Measurements from ENCODE around the gene CTU2. TPM values are rescaled to one million over a fixed set of nuclear protein-coding genes. Genes with fewer than 3 reads are reported as not detected.

Gene CTU2
- polyA plus RNA-seq, 1 donor (not counting 4 experiments of a cell fraction or from before 2014, with no cell fraction given) = 6.3 TPM

- dilution Hi-C loops (cut with MboI; ENCODE audit: extremely low pct_ligation_motif_present, low sequenced_read_pairs) = no loop called here
- H3K27me3 ChIP-seq (ENCODE audit: control insufficient read depth, extremely low read depth, insufficient read depth, low read length) = no peaks in the 10 kb centered on the region
- H3K4me3 ChIP-seq (ENCODE audit: control insufficient read depth in 2 of 3, extremely low read depth in 1 of 3, insufficient read depth in 2 of 3, low read depth in 1 of 3, low read length in 3 of 3) = no peak overlapping the region
- H3K9me1 ChIP-seq (ENCODE audit: control insufficient read depth, extremely low read depth, insufficient read depth, low read length) = no peaks in the 10 kb centered on the region
- H3K9ac ChIP-seq (ENCODE audit: control insufficient read depth, extremely low read depth, insufficient read depth, low read length) = no peak overlapping the region
- TF ChIP-seq EZH2 (IDR thresholded peaks at IDR 0.05; ENCODE audit: low read length) = no peak
- TF ChIP-seq, protein P1, sequence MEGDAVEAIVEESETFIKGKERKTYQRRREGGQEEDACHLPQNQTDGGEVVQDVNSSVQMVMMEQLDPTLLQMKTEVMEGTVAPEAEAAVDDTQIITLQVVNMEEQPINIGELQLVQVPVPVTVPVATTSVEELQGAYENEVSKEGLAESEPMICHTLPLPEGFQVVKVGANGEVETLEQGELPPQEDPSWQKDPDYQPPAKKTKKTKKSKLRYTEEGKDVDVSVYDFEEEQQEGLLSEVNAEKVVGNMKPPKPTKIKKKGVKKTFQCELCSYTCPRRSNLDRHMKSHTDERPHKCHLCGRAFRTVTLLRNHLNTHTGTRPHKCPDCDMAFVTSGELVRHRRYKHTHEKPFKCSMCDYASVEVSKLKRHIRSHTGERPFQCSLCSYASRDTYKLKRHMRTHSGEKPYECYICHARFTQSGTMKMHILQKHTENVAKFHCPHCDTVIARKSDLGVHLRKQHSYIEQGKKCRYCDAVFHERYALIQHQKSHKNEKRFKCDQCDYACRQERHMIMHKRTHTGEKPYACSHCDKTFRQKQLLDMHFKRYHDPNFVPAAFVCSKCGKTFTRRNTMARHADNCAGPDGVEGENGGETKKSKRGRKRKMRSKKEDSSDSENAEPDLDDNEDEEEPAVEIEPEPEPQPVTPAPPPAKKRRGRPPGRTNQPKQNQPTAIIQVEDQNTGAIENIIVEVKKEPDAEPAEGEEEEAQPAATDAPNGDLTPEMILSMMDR (optimal IDR thresholded peaks at IDR 0.05 in 1 of 3, IDR thresholded peaks at IDR 0.05 in 1 of 3, conservative IDR thresholded peaks at IDR 0.05 in 1 of 3; ENCODE audit: extremely low read depth in 1 of 3, insufficient read depth in 2 of 3, low read length in 3 of 3) = no peak
- H3K36me3 ChIP-seq (ENCODE audit: control insufficient read depth in 2 of 2, extremely low read depth in 1 of 2, insufficient read depth in 2 of 2, low read length in 2 of 2) = peaks cover 33 to 55% of the 10 kb centered on the region in 2 experiments
- no peak for DNase-seq (ENCODE audit: low read depth, low spot score)
- FAIRE-seq = no peak
- no peak overlapping the region for H3K27ac ChIP-seq (ENCODE audit: control insufficient read depth, insufficient read depth, low read length)
- no peaks in the 10 kb centered on the region for H3K79me2 ChIP-seq (ENCODE audit: control insufficient read depth, insufficient read depth, low read length)
- no peak overlapping the region for H3K4me2 ChIP-seq (ENCODE audit: control insufficient read depth, extremely low read depth, insufficient read depth, low read depth, low read length)
- no peaks in the 10 kb centered on the region for H4K20me1 ChIP-seq (ENCODE audit: control insufficient read depth, extremely low read depth, insufficient read depth, low read length)
- no peak overlapping the region for H2AFZ ChIP-seq (ENCODE audit: control insufficient read depth, low read length)
- H3K4me1 ChIP-seq (ENCODE audit: control insufficient read depth, extremely low read depth, insufficient read depth, low read length) = no peaks in the 10 kb centered on the region
- no peaks in the 10 kb centered on the region for H3K9me3 ChIP-seq (ENCODE audit: control insufficient read depth, low read depth, low read length)
Measured at GRCh38 chr16:88726408-88726749, 20.1 kb downstream of the CTU2 start.

DNA sequence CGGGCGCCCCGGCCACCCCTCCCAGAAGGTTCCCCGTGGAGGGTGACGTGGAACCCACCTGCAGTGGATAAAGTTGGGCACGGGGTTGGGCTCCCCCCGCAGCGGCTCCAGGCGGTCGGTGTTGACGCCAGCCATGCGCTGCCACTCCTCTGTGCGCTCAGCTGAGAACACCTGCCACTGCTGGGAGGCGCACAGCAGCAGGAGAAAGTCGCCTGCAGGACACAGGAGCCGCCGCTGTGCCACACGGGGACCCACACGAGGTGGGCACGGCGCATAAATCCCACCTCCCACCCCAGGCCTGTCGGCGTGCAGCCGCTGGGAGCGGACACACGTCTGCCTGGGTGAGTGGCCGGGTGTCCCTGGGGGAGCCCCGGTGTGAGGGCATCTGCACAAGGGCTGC, 20.7 kb downstream of the CTU2 start:
- Histone ChIP-seq H2AFZ (ENCODE audit: control insufficient read depth, low read length) (no peak overlapping the region), H3K9me3 (ENCODE audit: control insufficient read depth, low read depth, low read length) (no peaks in the 10 kb centered on the region), H3K27ac (ENCODE audit: control insufficient read depth, insufficient read depth, low read length) (no peak overlapping the region), H3K4me2 (ENCODE audit: control insufficient read depth, extremely low read depth, insufficient read depth, low read depth, low read length) (no peak overlapping the region), H3K9ac (ENCODE audit: control insufficient read depth, extremely low read depth, insufficient read depth, low read length) (no peak overlapping the region), H3K36me3 (ENCODE audit: control insufficient read depth in 2 of 2, extremely low read depth in 1 of 2, insufficient read depth in 2 of 2, low read length in 2 of 2) (peaks cover 34 to 52% of the 10 kb centered on the region in 2 experiments), H4K20me1 (ENCODE audit: control insufficient read depth, extremely low read depth, insufficient read depth, low read length) (no peaks in the 10 kb centered on the region), H3K9me1 (ENCODE audit: control insufficient read depth, extremely low read depth, insufficient read depth, low read length) (no peaks in the 10 kb centered on the region), H3K4me3 (ENCODE audit: control insufficient read depth in 2 of 3, extremely low read depth in 1 of 3, insufficient read depth in 2 of 3, low read depth in 1 of 3, low read length in 3 of 3) (no peak overlapping the region), H3K79me2 (ENCODE audit: control insufficient read depth, insufficient read depth, low read length) (no peaks in the 10 kb centered on the region), H3K27me3 (ENCODE audit: control insufficient read depth, extremely low read depth, insufficient read depth, low read length) (no peaks in the 10 kb centered on the region), H3K4me1 (ENCODE audit: control insufficient read depth, extremely low read depth, insufficient read depth, low read length) (no peaks in the 10 kb centered on the region)
- no peak for DNase-seq (ENCODE audit: low read depth, low spot score)
- dilution Hi-C loops (cut with MboI; ENCODE audit: extremely low pct_ligation_motif_present, low sequenced_read_pairs) = no loop called here
- no peak for TF ChIP-seq EZH2 (IDR thresholded peaks at IDR 0.05; ENCODE audit: low read length)
- TF ChIP-seq, protein P1 (optimal IDR thresholded peaks at IDR 0.05 in 1 of 3, IDR thresholded peaks at IDR 0.05 in 1 of 3, conservative IDR thresholded peaks at IDR 0.05 in 1 of 3; ENCODE audit: extremely low read depth in 1 of 3, insufficient read depth in 2 of 3, low read length in 3 of 3) = no peak
- FAIRE-seq = no peak

All from keratinocyte (primary cell).